Panc1 (cell line): ENCODE measurements around the gene CAMK1G.

ENCODE experiments used
- CTCF ChIP-seq: fragments of 450-650 bp; IDR thresholded peaks from 2 replicates; pipeline ENCODE4 v1.5.1; 2017; ENCODE audit warnings: mild to moderate bottlenecking
- POLR2AphosphoS5 ChIP-seq: IDR thresholded peaks from 2 replicates; pipeline ENCODE4 v1.6.1; 2012; ENCODE audit warnings: mild to moderate bottlenecking, low read depth, low read length, moderate library complexity
- REST ChIP-seq, 2 experiments: IDR thresholded peaks; 2 replicates each; pipeline ENCODE4 v1.6.1; 2011 to 2012; ENCODE audit warnings: low read depth in 2 of 2, control low read depth in 1 of 2, low read length in 1 of 2, mild to moderate bottlenecking in 1 of 2, moderate library complexity in 1 of 2; ENCODE audit not compliant: insufficient read depth in 1 of 2
- SIN3A ChIP-seq: IDR thresholded peaks from 2 replicates; pipeline ENCODE4 v1.6.1; 2012; ENCODE audit warnings: low read depth, mild to moderate bottlenecking, low read length, moderate library complexity, borderline replicate concordance; ENCODE audit not compliant: insufficient read depth
- TCF7L2 ChIP-seq: IDR thresholded peaks from 2 replicates; pipeline ENCODE4 v1.6.1; 2011; ENCODE audit warnings: mild to moderate bottlenecking, low read depth, low read length, inconsistent platforms

GRCh38 chr1:209642816-209643215, 59.3 kb downstream of the CAMK1G start:
- TF ChIP-seq REST (IDR thresholded peaks at IDR 0.05; ENCODE audit: insufficient read depth in 1 of 2, low read depth in 2 of 2, low read length in 1 of 2) = no peak
- no peak for TF ChIP-seq CTCF
- TF ChIP-seq POLR2AphosphoS5 = no peak
- TF ChIP-seq TCF7L2 = no peak
- TF ChIP-seq SIN3A = no peak
